Measurements from ENCODE around the gene ZNF302.

- TF ChIP-seq CTCF (conservative IDR thresholded peaks at IDR 0.05; ENCODE audit: low read length) (no peak), EZH2phosphoT487 (IDR thresholded peaks at IDR 0.05; ENCODE audit: borderline replicate concordance, low read depth, low read length) (no peak)
Observed at GRCh38 chr19:34649886-34650543, 27.5 kb upstream of the ZNF302 start.
